GM18870 (cell line): ENCODE results near the gene PPP1R12C.

Source experiments
- ATAC-seq: cut with Tn5 transposase; IDR thresholded peaks from one replicate; pipeline ENCODE4 v1.9.1; 2021; ENCODE audit warnings: moderate library complexity; ENCODE audit not compliant: unreplicated experiment

Gene PPP1R12C

DNA sequence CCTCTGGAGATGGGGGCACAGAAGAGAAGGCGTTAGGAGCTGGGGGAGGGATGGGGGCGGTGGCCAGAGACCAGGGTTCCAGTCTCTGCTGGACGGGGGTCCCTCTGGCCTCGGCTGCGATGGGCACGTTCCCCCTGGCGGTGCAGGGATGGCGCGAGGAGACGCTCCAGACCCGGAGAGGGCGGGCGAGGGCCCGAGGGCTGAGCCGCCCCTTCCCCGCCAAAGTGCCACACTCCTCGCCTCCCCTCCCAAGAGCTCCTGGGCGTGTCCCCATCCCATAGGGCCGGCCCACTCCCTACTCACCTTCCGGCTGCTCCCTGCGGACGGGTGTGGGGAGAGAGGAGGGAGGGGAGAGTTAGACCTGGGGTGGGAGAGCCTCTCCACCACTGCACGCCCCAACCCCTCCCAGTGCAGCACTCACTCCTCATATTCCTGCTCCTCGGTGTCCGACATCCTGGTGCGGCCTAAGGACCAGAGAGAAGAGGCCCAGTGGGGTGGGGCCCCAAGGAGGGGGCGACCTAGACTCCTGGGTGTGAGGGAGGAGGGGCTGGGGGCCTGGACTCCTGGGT lies 29.4 kb upstream of the PPP1R12C start:
- ATAC-seq, result no peak

DNA sequence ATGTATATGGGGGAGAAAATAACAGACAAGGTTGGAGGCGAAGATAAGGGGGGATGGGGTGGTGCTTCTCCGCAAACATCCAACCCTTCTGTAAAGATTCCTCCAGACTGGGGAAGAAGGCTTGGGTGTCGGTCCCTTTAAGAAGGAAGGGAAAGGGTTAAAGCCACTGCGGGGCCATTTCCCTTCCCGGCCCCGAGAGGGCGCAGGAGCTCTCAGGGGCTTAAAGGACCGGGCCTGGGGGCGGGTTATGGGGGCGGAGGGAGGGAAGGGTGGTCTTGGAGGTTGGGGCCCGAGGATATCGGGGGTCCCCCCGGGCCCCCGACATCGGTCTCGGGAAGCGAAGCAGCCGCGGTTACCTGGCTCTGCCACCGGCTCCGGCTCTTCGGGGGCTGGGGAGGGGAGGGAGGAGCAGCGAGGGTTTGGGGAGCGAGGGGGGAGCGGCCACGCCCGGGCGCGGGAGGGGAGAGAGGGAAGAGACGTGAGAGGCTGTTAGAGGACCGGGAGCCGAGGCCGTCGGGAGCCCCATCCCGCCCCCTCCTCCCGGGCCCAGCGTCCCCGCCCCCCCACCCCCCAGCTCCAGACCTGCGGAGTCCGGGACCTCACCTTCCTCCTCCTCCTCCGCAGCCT lies 28.8 kb upstream of the PPP1R12C start:
- no peak for ATAC-seq

DNA sequence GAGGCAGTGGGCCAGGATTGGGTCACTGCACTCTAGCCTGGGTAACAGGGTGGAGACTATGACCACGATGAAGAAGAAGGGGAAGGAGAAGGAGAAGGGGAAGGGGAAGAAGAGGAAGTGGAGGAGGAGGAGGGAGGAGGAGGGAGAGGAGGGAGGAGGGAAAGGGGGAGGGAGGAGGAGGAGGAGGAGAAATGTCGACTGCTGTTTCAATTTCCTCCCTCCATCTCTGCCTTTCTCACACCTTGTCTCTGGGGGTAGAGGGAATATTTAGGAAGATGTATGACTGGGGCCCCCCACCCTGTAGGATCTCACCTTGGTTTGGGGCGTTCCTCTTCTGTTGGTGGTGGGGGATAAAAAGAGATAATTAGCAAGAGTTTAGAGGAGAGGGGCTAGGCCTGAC lies 27.8 kb upstream of the PPP1R12C start:
- no peak for ATAC-seq

DNA sequence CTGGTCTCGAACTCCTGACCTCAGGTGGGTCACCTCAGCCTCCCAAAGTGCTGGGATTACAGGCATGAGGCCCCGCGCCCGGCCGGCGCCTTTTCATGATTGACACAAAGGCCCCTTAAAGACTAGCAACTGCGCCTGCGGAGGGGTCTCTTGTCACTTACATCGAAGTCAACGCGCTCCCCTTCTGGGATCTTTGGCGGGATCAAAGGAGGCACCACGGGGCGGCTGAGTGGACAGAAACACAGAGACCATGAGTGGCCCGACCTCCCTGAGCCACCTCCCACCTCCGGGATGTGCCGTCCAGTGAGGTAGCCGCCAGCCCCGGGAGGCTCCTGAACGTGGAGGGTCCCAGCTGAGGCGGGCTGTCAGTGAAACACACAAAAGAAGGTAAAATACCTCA lies 24.3 kb upstream of the PPP1R12C start:
- ATAC-seq, result no peak

DNA sequence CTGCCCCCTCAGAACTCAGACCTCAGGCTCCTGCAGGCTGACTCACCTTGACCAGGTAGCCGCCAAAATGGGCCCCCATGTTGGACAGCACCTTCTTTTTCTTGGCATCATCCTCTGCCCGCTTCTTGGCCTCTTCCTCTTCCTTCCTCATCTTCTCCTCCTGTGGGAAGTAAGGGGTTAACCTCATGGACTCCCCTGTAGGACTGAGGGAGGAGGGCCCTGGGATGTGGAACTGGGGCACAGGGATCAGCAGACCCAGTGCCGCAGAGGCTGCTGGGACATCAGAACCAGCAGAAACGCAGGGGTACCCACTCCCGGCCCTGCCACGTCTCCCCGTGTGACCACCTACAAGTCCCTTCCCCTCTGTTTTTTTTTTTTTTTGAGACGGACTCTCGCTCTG lies 20.5 kb upstream of the PPP1R12C start:
- no peak for ATAC-seq

DNA sequence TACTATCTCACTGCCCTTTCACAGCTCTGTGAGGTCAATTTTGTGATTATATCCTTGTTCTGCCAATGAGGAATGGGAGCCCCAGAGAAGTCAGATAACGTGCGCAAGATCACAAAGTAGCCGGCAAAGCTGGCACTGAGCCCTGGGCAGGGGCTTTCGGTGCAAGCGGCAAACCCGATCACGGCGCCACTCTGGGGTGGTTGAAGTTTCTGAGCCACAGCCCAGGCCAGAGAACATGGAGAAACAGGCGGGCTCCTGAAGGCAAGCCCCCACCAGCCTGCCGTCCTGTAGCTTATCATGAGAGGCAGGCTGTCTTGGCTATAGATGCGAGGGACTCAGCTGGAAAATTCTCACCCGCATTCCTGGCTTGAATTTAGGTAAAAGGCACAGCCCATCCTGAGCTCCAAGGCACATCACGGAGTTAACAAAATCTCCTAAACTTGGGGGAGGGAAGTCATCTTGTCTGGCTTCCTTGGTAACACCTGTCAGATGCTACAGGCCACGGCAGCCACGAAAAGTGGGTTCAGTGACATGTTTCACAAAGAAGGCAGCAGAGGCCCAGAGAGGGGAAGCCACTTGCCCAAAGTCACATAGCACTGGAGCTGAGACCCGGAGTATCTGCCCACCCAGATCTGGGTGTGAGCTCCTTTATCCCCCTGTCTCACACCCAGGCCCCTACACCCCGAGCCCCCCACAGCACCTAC lies 19.1 kb upstream of the PPP1R12C start:
- no peak for ATAC-seq

DNA sequence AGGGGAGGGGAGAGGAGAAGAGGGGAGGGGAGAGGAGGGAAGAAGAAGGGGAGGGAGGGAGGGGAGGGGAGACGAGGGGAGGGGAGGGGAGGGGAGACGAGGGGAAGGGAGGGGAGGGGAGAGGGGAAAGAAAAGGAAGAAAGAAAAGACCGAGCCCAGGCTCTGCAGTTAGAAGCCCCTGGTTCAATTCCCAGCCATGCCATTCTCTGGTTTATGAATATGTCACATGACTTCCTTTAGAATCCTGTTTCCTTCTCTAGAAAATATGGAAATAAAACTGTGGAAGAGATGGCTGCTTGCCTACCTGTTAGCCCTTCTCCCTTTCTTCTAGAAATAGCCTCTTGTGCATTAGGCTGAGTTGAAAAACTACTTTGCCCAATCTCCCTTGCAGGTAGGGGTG lies 17.3 kb upstream of the PPP1R12C start:
- no peak for ATAC-seq

DNA sequence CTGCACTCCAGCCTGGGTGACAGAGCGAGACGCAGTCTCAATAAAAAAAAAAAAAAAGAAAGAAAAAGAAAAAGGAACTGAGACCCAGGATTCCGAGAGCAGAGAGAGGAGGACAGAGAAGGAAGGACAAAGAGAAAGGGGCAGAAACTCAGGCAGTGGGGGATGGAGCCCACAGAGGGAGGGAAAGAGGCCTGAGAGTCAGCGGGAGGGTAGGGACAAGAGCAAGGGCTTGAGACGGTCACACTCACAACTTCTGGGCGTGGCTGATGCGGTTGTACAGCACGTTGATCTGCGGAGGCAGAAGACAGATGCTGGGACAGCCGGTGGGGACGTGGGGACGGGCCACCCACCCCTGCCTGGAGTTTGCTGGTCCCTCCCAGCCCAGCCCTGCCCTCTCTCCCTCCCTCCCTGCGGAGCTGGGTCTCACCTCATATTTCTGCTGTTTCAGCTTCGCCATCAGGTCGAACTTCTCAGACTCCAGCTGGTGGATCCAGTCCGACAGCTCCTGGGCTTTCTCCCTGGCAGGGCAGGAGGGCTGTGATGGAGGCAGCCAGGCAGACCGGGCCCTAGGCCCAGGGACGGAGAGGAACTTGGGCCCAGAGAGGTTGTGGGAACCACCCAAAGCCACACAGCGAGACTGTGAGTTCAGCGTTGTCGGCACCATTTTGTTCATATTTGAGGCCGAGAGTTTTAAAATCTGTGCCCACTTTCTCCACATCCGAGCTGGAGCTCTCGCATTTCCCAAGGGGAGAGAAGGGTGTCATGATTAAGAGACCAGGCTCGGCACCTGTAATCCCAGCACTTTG lies 16.4 kb upstream of the PPP1R12C start:
- no peak for ATAC-seq

DNA sequence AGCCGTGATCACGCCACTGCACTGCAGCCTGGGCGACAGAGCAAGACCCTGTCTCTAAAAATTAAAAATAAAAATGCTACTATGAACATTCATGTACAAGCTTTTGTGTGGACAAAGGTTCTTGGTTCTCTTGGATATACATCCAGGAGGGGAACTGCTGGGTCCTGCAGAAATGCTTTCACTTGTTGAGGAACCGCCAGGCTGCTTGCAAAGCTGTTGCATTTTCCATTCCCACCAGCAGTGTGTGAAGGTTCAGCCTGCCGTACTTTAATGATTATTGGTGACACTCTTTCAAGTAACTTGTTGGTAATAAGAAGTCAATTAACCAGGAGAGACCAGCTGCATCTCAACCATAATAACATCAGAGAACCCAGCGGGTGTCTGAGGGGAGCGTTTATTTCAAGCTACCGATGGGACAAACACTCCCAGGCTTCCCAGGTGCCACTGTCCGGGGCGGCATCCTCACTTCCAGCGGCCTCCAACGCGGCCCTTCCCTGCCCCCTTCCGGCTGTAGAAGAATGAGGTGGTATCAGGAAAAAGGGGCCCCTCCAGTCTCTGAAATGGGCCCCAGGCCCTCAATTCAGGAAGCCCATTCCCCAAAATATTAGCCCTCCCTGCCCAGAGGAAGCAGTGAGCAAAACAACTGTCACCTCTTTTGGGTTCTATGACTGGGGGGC lies 15.2 kb upstream of the PPP1R12C start:
- no peak for ATAC-seq

DNA sequence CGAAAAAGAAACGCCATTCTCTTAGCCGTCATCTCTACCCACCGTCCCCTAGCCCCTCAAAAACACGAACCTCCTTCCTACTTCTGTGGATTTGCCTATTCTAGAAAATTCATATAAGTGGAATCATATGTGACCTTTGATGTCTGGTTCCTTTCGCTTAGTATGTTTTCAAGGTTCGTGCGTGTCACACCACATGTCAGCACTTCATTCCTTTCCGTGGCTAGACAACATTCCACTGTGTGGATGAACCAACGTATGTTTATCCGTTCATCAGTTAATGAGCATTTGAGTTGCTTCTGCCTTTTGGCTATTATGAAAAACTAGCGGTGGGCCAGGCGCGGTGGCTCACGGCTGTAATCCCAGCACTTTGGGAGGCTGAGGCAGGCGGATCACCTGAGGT lies 14.0 kb upstream of the PPP1R12C start:
- ATAC-seq, result no peak

DNA sequence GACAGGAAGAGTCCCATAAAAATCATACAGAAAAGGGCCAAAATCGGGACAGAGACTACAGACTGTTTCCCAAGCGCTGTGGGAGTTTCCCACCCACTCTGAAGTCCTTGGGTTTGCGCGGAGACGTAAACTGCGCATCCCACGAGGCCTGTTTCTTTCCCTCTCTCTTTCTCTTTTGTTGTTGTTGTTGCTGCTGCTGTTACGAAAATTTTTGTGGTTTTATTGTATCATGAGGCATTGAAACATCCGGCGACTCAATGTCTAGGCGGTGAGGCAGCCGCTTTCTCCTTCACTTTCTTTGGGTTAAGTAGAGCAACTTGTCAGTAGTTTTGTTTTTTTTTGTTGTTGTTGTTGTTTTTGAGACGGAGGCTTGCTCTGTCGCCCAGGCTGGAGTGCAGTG lies 1.6 kb upstream of the PPP1R12C start:
- ATAC-seq, result no peak

DNA sequence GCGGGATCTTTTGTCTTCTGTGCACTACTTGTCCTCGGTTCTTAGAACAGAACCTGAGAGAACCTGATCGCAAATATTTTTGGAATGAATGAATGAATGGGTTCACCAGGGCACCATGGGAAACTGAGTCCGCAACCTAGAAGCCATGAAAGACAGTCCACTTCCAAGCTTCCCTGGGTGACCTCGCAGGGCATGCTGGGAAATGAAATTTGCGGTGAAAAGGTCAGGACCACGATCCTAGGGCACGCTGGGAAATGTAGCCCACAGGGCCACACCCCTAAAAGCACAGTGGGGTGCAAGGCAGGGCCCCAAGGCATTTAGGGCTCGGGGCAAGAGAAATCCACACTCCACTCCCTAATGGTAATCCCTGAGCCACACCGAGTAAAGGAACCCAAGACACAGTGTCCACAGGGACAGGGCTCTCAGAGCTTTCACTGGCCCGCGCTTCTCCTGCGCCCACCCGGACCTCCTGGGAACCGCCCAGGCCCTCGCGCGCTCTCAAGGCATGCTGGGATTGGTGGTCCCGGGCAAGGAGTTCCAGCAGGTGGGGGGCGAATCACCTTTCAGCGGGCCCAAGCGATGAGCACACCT lies 1.1 kb upstream of the PPP1R12C start:
- ATAC-seq, result no peak

DNA sequence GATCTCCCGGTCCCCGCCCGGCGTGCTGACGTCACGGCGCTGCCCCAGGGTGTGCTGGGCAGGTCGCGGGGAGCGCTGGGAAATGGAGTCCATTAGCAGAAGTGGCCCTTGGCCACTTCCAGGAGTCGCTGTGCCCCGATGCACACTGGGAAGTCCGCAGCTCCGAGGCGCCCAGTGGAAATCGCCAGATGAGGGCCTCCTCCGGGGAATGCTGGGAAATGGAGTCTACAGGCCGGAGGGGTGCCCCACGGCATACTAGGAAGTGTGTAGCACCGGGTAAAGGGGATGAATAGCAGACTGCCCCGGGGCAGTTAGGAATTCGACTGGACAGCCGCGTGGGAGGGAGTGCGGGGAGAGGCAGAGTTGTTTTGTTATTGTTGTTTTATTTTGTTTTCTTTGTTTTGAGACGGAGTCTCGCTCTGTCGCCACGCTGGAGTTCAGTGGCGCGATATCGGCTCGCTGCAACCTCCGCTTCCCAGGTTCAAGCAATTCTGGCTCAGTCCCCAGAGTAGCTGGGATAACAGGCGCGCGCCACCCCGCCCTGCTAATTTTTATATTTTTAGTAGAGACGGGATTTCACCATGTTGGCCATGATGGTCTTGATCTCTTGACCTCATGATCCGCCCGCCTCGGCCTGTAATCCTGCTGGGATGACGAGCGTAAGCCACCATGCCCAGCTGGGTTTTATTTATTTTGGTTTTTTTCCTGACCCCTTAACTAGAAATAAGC lies 390 bp upstream of the PPP1R12C start:
- peak; percentile 82 for ATAC-seq

DNA sequence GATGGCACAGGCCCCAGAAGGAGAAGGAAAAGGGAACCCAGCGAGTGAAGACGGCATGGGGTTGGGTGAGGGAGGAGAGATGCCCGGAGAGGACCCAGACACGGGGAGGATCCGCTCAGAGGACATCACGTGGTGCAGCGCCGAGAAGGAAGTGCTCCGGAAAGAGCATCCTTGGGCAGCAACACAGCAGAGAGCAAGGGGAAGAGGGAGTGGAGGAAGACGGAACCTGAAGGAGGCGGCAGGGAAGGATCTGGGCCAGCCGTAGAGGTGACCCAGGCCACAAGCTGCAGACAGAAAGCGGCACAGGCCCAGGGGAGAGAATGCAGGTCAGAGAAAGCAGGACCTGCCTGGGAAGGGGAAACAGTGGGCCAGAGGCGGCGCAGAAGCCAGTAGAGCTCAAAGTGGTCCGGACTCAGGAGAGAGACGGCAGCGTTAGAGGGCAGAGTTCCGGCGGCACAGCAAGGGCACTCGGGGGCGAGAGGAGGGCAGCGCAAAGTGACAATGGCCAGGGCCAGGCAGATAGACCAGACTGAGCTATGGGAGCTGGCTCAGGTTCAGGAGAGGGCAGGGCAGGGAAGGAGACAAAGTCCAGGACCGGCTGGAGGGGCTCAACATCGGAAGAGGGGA lies 1.1 kb downstream of the PPP1R12C start:
- ATAC-seq, result no peak

DNA sequence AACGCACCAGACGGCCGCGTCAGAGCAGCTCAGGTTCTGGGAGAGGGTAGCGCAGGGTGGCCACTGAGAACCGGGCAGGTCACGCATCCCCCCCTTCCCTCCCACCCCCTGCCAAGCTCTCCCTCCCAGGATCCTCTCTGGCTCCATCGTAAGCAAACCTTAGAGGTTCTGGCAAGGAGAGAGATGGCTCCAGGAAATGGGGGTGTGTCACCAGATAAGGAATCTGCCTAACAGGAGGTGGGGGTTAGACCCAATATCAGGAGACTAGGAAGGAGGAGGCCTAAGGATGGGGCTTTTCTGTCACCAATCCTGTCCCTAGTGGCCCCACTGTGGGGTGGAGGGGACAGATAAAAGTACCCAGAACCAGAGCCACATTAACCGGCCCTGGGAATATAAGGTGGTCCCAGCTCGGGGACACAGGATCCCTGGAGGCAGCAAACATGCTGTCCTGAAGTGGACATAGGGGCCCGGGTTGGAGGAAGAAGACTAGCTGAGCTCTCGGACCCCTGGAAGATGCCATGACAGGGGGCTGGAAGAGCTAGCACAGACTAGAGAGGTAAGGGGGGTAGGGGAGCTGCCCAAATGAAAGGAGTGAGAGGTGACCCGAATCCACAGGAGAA lies 1.9 kb downstream of the PPP1R12C start:
- no peak for ATAC-seq

DNA sequence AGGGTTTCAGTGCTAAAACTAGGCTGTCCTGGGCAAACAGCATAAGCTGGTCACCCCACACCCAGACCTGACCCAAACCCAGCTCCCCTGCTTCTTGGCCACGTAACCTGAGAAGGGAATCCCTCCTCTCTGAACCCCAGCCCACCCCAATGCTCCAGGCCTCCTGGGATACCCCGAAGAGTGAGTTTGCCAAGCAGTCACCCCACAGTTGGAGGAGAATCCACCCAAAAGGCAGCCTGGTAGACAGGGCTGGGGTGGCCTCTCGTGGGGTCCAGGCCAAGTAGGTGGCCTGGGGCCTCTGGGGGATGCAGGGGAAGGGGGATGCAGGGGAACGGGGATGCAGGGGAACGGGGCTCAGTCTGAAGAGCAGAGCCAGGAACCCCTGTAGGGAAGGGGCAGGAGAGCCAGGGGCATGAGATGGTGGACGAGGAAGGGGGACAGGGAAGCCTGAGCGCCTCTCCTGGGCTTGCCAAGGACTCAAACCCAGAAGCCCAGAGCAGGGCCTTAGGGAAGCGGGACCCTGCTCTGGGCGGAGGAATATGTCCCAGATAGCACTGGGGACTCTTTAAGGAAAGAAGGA lies 2.8 kb downstream of the PPP1R12C start:
- no peak for ATAC-seq

DNA sequence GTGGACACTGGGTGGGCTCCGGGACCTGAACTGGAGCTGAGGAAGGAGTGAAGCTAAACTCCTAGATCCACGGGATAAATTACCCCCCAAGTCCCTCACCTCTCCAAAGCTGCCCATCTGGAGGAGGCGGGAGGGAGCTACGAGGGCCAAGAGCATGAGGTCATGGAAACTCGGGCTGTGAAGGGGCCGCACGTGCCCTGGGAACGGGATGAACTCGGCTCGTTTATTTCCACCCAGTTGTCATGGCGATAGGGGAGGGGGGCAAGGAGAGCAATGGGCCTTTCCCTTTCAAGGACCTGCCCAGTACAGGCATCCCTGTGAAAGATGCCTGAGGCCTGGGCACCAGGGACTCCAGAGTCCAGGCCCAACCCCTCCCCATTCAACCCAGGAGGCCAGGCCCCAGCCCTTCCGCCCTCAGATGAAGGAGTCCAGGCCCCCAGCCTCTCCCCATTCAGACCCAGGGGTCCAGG lies 3.8 kb downstream of the PPP1R12C start:
- ATAC-seq, result no peak

DNA sequence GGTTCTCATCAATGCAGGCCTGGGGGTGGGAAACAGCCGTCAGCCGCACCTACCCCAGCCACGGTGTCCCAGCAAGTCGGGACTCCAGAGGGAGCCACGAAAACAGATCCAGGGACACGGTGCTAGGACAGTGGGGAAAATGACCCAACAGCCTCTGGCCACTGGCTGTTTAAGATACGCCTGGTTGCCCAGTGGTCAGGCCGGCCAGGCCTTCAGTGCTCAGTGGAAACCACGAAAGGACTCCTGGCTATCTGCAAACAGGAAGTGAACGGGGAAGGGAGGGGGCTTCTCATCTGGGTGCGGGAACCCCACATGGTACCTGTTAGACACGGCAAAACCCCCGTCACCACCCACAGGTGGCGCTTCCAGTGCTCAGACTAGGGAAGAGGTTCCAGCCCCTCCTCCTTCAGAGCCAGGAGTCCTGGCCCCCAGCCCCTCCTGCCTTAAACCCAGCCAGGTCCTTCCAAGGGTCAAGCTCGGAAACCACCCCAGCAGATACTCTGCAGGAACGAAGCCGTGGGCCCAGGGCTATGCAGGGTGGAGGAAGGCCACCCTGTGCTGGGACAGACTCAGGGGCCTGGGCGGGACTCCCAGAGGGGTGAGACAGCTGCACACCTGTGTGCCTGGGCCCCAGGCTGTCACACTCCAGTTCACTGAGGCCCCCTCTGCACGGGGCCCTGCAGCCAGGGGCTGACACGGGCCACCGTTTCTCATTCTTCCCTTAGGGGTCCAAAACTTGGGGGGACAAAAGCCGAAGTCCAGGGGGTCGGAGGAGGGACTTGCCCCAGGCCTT lies 4.5 kb downstream of the PPP1R12C start:
- ATAC-seq, result no peak
